Measurements from ENCODE around the gene FIGLA. TPM values are rescaled to one million over a fixed set of nuclear protein-coding genes. Genes with fewer than 3 reads are reported as not detected.

FIGLA gene
- total RNA-seq, 1 experiment from 2014 or later, result not detected

GRCh38 chr2:70830366-70830765, 39.9 kb upstream of the FIGLA start:
- H3K36me3 ChIP-seq (ENCODE audit: insufficient read depth, low read length), result no peaks in the 10 kb centered on the region
- no peak for DNase-seq
- no peaks in the 10 kb centered on the region for H3K79me2 ChIP-seq (ENCODE audit: low read length)
- no peaks in the 10 kb centered on the region for H3K27me3 ChIP-seq (ENCODE audit: low read length)
- H3K9me2 ChIP-seq (replicated peaks; ENCODE audit: insufficient read depth, low read length), result no peaks in the 10 kb centered on the region
- no peak overlapping the region for H2AFZ ChIP-seq (ENCODE audit: low read length)
- no peaks in the 10 kb centered on the region for H3K9me3 ChIP-seq (ENCODE audit: low read length)
- H3K4me1 ChIP-seq (ENCODE audit: low read length), result peaks cover 8% of the 10 kb centered on the region
- no peak overlapping the region for H3K9ac ChIP-seq (ENCODE audit: low read length)
- H4K20me1 ChIP-seq (ENCODE audit: insufficient read depth, low read depth, low read length), result no peaks in the 10 kb centered on the region
- H3K4me2 ChIP-seq (ENCODE audit: low read depth, low read length, poor library complexity, severe bottlenecking), result no peak overlapping the region
- H3K4me3 ChIP-seq (ENCODE audit: low read length), result no peak overlapping the region
- H3K27ac ChIP-seq (ENCODE audit: low read length), result no peak overlapping the region

DNA sequence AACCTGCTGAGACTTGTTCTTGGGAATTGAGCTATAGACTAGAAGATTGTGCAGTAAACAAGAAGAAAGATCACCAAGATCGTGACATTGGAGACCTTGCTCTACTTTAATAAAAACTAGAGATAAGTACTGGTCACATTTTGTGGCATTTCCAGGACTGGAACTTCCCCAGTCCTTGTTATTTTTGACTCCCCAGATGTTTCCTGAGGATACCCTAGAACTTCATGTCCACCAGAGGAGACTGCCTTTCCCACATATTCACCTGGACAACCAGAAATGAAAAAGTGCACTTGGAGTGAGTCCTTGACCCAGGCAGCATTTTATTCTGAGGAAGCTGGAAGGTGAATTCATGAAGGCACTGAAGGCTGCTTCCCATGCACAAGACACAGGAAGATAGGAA, 39.5 kb upstream of the FIGLA start:
- no peaks in the 10 kb centered on the region for H3K27me3 ChIP-seq (ENCODE audit: low read length)
- no peaks in the 10 kb centered on the region for H4K20me1 ChIP-seq (ENCODE audit: insufficient read depth, low read depth, low read length)
- no peaks in the 10 kb centered on the region for H3K9me3 ChIP-seq (ENCODE audit: low read length)
- H3K9me2 ChIP-seq (replicated peaks; ENCODE audit: insufficient read depth, low read length), result no peaks in the 10 kb centered on the region
- no peak for DNase-seq
- H3K27ac ChIP-seq (ENCODE audit: low read length), result no peak overlapping the region
- H3K4me2 ChIP-seq (ENCODE audit: low read depth, low read length, poor library complexity, severe bottlenecking), result no peak overlapping the region
- H3K4me1 ChIP-seq (ENCODE audit: low read length), result peaks cover 8% of the 10 kb centered on the region
- H3K4me3 ChIP-seq (ENCODE audit: low read length), result no peak overlapping the region
- no peak overlapping the region for H2AFZ ChIP-seq (ENCODE audit: low read length)
- no peaks in the 10 kb centered on the region for H3K79me2 ChIP-seq (ENCODE audit: low read length)
- no peak overlapping the region for H3K9ac ChIP-seq (ENCODE audit: low read length)
- H3K36me3 ChIP-seq (ENCODE audit: insufficient read depth, low read length), result no peaks in the 10 kb centered on the region

GRCh38 chr2:70828914-70829824, 38.7 kb upstream of the FIGLA start:
- Histone ChIP-seq H4K20me1 (ENCODE audit: insufficient read depth, low read depth, low read length) (no peaks in the 10 kb centered on the region), H3K79me2 (ENCODE audit: low read length) (no peaks in the 10 kb centered on the region), H3K4me2 (ENCODE audit: low read depth, low read length, poor library complexity, severe bottlenecking) (no peak overlapping the region), H3K27ac (ENCODE audit: low read length) (no peak overlapping the region), H3K9me2 (replicated peaks; ENCODE audit: insufficient read depth, low read length) (no peaks in the 10 kb centered on the region), H3K4me3 (ENCODE audit: low read length) (no peak overlapping the region), H3K9ac (ENCODE audit: low read length) (no peak overlapping the region), H3K4me1 (ENCODE audit: low read length) (peaks cover 8% of the 10 kb centered on the region), H3K36me3 (ENCODE audit: insufficient read depth, low read length) (no peaks in the 10 kb centered on the region), H3K27me3 (ENCODE audit: low read length) (no peaks in the 10 kb centered on the region), H2AFZ (ENCODE audit: low read length) (no peak overlapping the region), H3K9me3 (ENCODE audit: low read length) (no peaks in the 10 kb centered on the region)
- DNase-seq, result no peak

DNA sequence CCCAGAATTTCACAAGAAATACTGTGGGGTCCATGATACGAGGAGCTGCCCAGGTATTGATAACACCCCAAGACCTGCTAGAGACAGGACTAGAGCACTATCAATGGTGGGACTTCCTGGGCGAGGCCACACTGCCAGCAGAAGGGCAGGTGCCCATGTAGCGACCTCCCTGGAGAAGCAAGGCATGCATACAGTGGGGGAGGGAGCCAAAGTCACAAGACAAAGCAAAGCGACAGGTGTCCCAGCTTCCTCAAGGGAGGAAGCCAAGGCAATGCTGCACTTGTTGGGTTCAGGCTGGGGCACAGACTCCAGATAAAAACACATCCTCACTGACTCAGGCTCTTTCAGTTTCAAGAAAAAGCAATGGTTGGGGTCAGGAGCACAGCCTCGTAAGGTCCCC, 37.7 kb upstream of the FIGLA start:
- no peaks in the 10 kb centered on the region for H3K9me2 ChIP-seq (replicated peaks; ENCODE audit: insufficient read depth, low read length)
- no peaks in the 10 kb centered on the region for H3K36me3 ChIP-seq (ENCODE audit: insufficient read depth, low read length)
- no peaks in the 10 kb centered on the region for H4K20me1 ChIP-seq (ENCODE audit: insufficient read depth, low read depth, low read length)
- H3K4me1 ChIP-seq (ENCODE audit: low read length), result peaks cover 8% of the 10 kb centered on the region
- H3K9me3 ChIP-seq (ENCODE audit: low read length), result no peaks in the 10 kb centered on the region
- no peak overlapping the region for H3K9ac ChIP-seq (ENCODE audit: low read length)
- no peak overlapping the region for H2AFZ ChIP-seq (ENCODE audit: low read length)
- H3K79me2 ChIP-seq (ENCODE audit: low read length), result no peaks in the 10 kb centered on the region
- H3K27ac ChIP-seq (ENCODE audit: low read length), result no peak overlapping the region
- DNase-seq, result no peak
- H3K27me3 ChIP-seq (ENCODE audit: low read length), result no peaks in the 10 kb centered on the region
- no peak overlapping the region for H3K4me3 ChIP-seq (ENCODE audit: low read length)
- H3K4me2 ChIP-seq (ENCODE audit: low read depth, low read length, poor library complexity, severe bottlenecking), result no peak overlapping the region

- Histone ChIP-seq H3K9me2 (replicated peaks; ENCODE audit: insufficient read depth, low read length) (no peaks in the 10 kb centered on the region), H3K4me1 (ENCODE audit: low read length) (peaks cover 8% of the 10 kb centered on the region), H3K36me3 (ENCODE audit: insufficient read depth, low read length) (no peaks in the 10 kb centered on the region), H3K4me3 (ENCODE audit: low read length) (no peak overlapping the region), H3K4me2 (ENCODE audit: low read depth, low read length, poor library complexity, severe bottlenecking) (no peak overlapping the region), H3K27ac (ENCODE audit: low read length) (no peak overlapping the region), H3K27me3 (ENCODE audit: low read length) (no peaks in the 10 kb centered on the region), H3K9me3 (ENCODE audit: low read length) (no peaks in the 10 kb centered on the region), H2AFZ (ENCODE audit: low read length) (no peak overlapping the region), H3K79me2 (ENCODE audit: low read length) (no peaks in the 10 kb centered on the region), H3K9ac (ENCODE audit: low read length) (no peak overlapping the region), H4K20me1 (ENCODE audit: insufficient read depth, low read depth, low read length) (no peaks in the 10 kb centered on the region)
- DNase-seq, result no peak
These were observed 36.9 kb upstream of the FIGLA start for GRCh38 chr2:70827388-70827787.

GRCh38 chr2:70826696-70827350, 36.4 kb upstream of the FIGLA start:
- Histone ChIP-seq H2AFZ (ENCODE audit: low read length) (no peak overlapping the region), H3K27me3 (ENCODE audit: low read length) (no peaks in the 10 kb centered on the region), H3K36me3 (ENCODE audit: insufficient read depth, low read length) (no peaks in the 10 kb centered on the region), H3K4me3 (ENCODE audit: low read length) (no peak overlapping the region), H3K4me1 (ENCODE audit: low read length) (peaks cover 8% of the 10 kb centered on the region), H3K27ac (ENCODE audit: low read length) (no peak overlapping the region), H3K9ac (ENCODE audit: low read length) (no peak overlapping the region), H3K79me2 (ENCODE audit: low read length) (no peaks in the 10 kb centered on the region), H4K20me1 (ENCODE audit: insufficient read depth, low read depth, low read length) (no peaks in the 10 kb centered on the region), H3K9me2 (replicated peaks; ENCODE audit: insufficient read depth, low read length) (no peaks in the 10 kb centered on the region), H3K4me2 (ENCODE audit: low read depth, low read length, poor library complexity, severe bottlenecking) (no peak overlapping the region), H3K9me3 (ENCODE audit: low read length) (no peaks in the 10 kb centered on the region)
- no peak for DNase-seq

DNA sequence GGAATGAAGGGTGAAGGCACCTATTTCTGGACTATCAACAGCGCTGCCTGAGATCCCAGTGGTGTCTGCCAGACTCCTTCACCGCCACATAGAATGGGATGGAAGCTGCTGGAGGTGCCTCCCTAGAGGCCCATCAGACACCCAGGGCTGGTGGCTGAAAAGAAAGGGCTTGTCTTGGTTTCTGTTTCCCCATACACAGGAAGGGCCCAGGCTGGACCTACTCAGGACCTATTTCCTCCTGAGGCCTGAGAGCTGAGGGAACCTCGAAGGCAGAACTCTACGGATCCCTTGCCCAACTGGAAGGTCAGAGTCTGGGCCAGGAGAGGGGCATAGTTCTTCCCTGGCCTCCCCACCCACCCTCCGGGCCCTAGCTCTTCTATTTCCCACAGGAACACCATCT, 32.8 kb upstream of the FIGLA start:
- Histone ChIP-seq H3K4me1 (ENCODE audit: low read length) (no peaks in the 10 kb centered on the region), H2AFZ (ENCODE audit: low read length) (no peak overlapping the region), H3K9me3 (ENCODE audit: low read length) (no peaks in the 10 kb centered on the region)

DNA sequence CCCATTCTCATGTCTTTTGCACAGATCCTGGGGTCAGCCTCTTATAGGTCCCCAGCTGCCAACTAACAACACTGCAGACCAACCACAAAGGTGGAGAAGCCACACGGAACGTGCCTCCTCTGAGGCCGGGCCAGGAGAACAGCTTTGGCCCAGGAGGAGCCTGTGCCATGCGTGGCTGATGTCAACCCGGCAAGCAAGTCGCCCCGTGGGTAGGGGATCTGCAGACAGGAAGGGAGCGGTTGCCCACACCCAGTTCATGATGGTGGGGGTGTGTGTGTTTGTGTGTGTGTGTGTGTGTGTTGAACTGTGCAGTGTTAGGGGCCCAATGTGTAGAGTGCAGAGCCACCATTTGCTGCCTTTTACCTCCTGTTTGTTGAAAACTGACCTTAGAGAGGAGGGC, 32.4 kb upstream of the FIGLA start:
- H3K9me2 ChIP-seq (replicated peaks; ENCODE audit: insufficient read depth, low read length), result no peaks in the 10 kb centered on the region
- no peak overlapping the region for H3K4me3 ChIP-seq (ENCODE audit: low read length)
- H3K9me3 ChIP-seq (ENCODE audit: low read length), result no peaks in the 10 kb centered on the region
- no peaks in the 10 kb centered on the region for H4K20me1 ChIP-seq (ENCODE audit: insufficient read depth, low read depth, low read length)
- no peaks in the 10 kb centered on the region for H3K36me3 ChIP-seq (ENCODE audit: insufficient read depth, low read length)
- H3K79me2 ChIP-seq (ENCODE audit: low read length), result no peaks in the 10 kb centered on the region
- no peak overlapping the region for H3K27ac ChIP-seq (ENCODE audit: low read length)
- H3K27me3 ChIP-seq (ENCODE audit: low read length), result no peaks in the 10 kb centered on the region
- H3K9ac ChIP-seq (ENCODE audit: low read length), result no peak overlapping the region
- H3K4me1 ChIP-seq (ENCODE audit: low read length), result no peaks in the 10 kb centered on the region
- H3K4me2 ChIP-seq (ENCODE audit: low read depth, low read length, poor library complexity, severe bottlenecking), result no peak overlapping the region
- H2AFZ ChIP-seq (ENCODE audit: low read length), result no peak overlapping the region
- DNase-seq, result no peak

More for the DNA sequence above, 32.8 kb upstream of the FIGLA start:
- H3K27me3 ChIP-seq (ENCODE audit: low read length), result no peaks in the 10 kb centered on the region
- H3K9me2 ChIP-seq (replicated peaks; ENCODE audit: insufficient read depth, low read length), result no peaks in the 10 kb centered on the region
- no peak overlapping the region for H3K9ac ChIP-seq (ENCODE audit: low read length)
- H4K20me1 ChIP-seq (ENCODE audit: insufficient read depth, low read depth, low read length), result no peaks in the 10 kb centered on the region
- no peaks in the 10 kb centered on the region for H3K36me3 ChIP-seq (ENCODE audit: insufficient read depth, low read length)
- H3K79me2 ChIP-seq (ENCODE audit: low read length), result no peaks in the 10 kb centered on the region
- H3K4me2 ChIP-seq (ENCODE audit: low read depth, low read length, poor library complexity, severe bottlenecking), result no peak overlapping the region
- H3K4me3 ChIP-seq (ENCODE audit: low read length), result no peak overlapping the region
- DNase-seq, result no peak
- no peak overlapping the region for H3K27ac ChIP-seq (ENCODE audit: low read length)

Measured in Karpas-422 (cell line).